ENCODE measurements around the gene KRT28. TPM values are rescaled to one million over a fixed set of nuclear protein-coding genes. Genes with fewer than 3 reads are reported as not detected.

The KRT28 gene
- total RNA-seq, 1 donor from 2014 or later, result not detected

- intact Hi-C loops (cut with micrococcal nuclease), result loop anchor here (1.0 to 5.0 kb wide), 6 partner anchors 170 to 847 kb away; no protein-coding TSS in a partner anchor
Observed at GRCh38 chr17:40818733-40819527, 19.2 kb upstream of the KRT28 start.

DNA sequence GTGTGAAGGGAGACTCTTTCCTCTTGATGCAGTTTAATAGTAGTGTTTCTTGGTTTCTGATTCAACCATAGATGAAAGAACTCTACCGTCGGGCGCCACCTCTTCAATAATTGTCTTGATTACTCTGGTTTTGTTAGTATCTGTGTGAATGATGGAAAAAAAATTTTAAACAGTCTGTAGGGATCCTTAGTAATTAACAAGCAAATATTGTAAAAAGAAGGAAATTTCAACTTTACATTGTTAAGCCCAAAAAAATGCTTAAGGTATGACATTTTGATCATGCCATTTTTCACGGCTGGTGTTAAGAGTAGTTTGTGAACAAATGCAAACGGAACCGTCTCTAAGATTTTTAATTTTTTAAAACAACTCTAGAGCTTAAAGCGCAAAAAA, 18.6 kb upstream of the KRT28 start:
- intact Hi-C loops (cut with micrococcal nuclease), result loop anchor here (1.0 to 5.0 kb wide), 6 partner anchors 170 to 848 kb away; no protein-coding TSS in a partner anchor

- intact Hi-C loops (cut with micrococcal nuclease), result loop anchor here (5.0 kb wide), 2 partner anchors 195 to 525 kb away; no protein-coding TSS in a partner anchor
Observed at GRCh38 chr17:40817103-40817682, 17.4 kb upstream of the KRT28 start.

GRCh38 chr17:40816569-40816968, 16.8 kb upstream of the KRT28 start:
- intact Hi-C loops (cut with micrococcal nuclease), result loop anchor here (5.0 kb wide), 2 partner anchors 194 to 526 kb away; no protein-coding TSS in a partner anchor

DNA sequence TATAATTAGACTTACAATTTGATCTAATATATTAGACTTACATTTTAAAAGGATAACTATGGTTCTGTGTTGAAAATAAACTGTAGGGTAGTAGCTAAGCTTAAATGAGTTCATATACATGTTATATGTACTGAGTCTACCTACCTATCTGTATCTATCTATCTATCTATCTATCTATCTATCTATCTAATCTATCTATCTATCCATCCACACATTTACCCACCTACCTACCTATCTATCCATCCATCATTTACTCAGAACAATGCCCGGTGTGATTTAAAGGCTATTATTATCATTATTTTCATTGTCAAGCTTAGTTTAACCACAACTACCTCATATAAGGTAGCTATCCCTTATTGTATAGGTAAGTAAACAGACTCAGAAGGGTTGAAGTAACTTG, 15.6 kb upstream of the KRT28 start:
- intact Hi-C loops (cut with micrococcal nuclease), result loop anchor here (5.0 kb wide), 2 partner anchors 193 to 527 kb away; no protein-coding TSS in a partner anchor

- intact Hi-C loops (cut with micrococcal nuclease), result loop anchor here (5.0 kb wide), 2 partner anchors 192 to 528 kb away; no protein-coding TSS in a partner anchor
Observed at GRCh38 chr17:40814657-40815056, 14.9 kb upstream of the KRT28 start.

- intact Hi-C loops (cut with micrococcal nuclease), result no loop called here
Observed at GRCh38 chr17:40813804-40814203, 14.0 kb upstream of the KRT28 start.

GRCh38 chr17:40812639-40813038, 12.9 kb upstream of the KRT28 start:
- intact Hi-C loops (cut with micrococcal nuclease), result no loop called here

- intact Hi-C loops (cut with micrococcal nuclease), result no loop called here
Observed at GRCh38 chr17:40810494-40810893, 10.7 kb upstream of the KRT28 start.

- intact Hi-C loops (cut with micrococcal nuclease), result no loop called here
Observed at GRCh38 chr17:40809721-40810421, 10.1 kb upstream of the KRT28 start.

- intact Hi-C loops (cut with micrococcal nuclease), result no loop called here
Observed at GRCh38 chr17:40806131-40806530, 6.4 kb upstream of the KRT28 start.

- intact Hi-C loops (cut with micrococcal nuclease), result loop anchor here (1.0 to 5.0 kb wide), 7 partner anchors 54 to 859 kb away; no protein-coding TSS in a partner anchor
Observed at GRCh38 chr17:40803617-40804082, 3.9 kb upstream of the KRT28 start.

DNA sequence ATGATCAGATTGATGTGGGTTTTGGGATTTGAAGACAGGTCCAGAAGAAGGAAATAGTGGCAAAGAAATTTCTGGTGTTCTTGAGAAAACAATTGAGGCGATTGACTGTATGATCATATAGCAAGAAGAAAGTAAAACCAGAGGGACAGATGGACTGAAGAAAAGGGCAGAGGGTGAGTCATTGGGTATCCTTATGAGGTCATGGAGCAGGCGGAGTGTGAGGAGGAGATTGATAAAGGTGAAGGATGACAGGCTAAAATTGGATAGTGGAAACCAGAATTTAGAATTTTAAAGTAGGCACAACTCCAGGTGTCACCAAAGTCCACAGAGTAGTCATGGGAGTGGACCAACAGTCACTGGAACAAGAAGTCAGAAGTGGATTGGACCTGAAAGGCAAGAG, 1.4 kb upstream of the KRT28 start:
- intact Hi-C loops (cut with micrococcal nuclease), result loop anchor here (5.0 kb wide), 2 partner anchors 56 to 444 kb away; no protein-coding TSS in a partner anchor

- intact Hi-C loops (cut with micrococcal nuclease), result loop anchor here (5.0 kb wide), 2 partner anchors 57 to 443 kb away; no protein-coding TSS in a partner anchor
Observed at GRCh38 chr17:40800381-40800780, 622 bp upstream of the KRT28 start.

- intact Hi-C loops (cut with micrococcal nuclease), result no loop called here
Observed at GRCh38 chr17:40796846-40797245, 2.9 kb downstream of the KRT28 start.

DNA sequence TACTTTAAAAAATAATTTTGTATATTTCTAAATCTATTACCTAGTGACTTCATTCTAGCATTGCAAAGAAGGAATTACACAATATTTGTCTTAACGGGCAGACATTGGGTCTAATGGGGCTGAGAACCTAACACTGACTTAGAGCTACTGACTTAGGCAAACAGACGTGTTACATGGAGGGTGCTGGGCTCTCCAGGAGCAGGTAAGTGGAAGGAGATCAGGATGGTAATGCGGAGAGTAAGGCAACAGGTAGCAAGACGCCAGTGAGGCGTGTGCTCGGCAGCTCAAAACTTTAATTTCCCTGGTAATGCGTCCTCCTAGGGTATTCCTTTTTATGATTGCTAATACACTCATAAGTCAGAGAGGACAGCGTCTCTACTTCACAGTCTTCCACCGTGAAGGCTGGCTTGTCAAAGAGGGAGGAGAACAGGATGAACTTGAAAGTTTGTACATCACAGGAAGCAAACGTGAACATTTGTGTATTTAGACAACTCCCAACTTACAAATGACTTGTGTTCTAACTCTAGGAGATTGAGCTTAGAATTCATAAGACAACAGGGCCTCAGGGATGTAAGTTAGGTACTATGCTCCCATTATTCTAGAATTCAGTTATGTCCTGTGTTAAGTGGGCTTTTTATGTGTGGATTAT, 4.6 kb downstream of the KRT28 start:
- intact Hi-C loops (cut with micrococcal nuclease), result no loop called here

- intact Hi-C loops (cut with micrococcal nuclease), result no loop called here
Observed at GRCh38 chr17:40794466-40794865, 5.3 kb downstream of the KRT28 start.

GRCh38 chr17:40793832-40794231, 5.9 kb downstream of the KRT28 start:
- intact Hi-C loops (cut with micrococcal nuclease), result no loop called here

- intact Hi-C loops (cut with micrococcal nuclease), result loop anchor here (1.0 kb wide), 1 partner anchor 172 kb away; no protein-coding TSS in a partner anchor
Observed at GRCh38 chr17:40791787-40792436, 7.8 kb downstream of the KRT28 start.

- intact Hi-C loops (cut with micrococcal nuclease), result no loop called here
Observed at GRCh38 chr17:40791111-40791510, 8.6 kb downstream of the KRT28 start.

Measured in T-helper 1 cell treated with Interleukin-12 subunit alpha and Interleukin-12 subunit beta and Interleukin-4 antibody, amounts not matched to agents 30 ng/mL and 1 ng/mL, for 36 hours (primary cell).